Gastroesophageal sphincter (tissue), 3 donors: ENCODE results near the gene COL6A1.

Experiments used
- POLR2AphosphoS5 ChIP-seq: sonication (generic); formaldehyde crosslinking; IDR thresholded peaks from one replicate; pipeline ENCODE4 v1.6.1; 2017; ENCODE audit warnings: antibody characterized with exemption
- TF ChIP-seq, protein P1 (sequence below), 4 experiments: fragments of 200-600 bp in 2 of 4; fragments of 450-650 bp in 2 of 4; sonication (generic) in 1 of 4; IDR thresholded peaks; one replicate each; pipeline ENCODE4 v1.5.1; 2017 to 2019; ENCODE audit warnings: antibody characterized with exemption in 4 of 4, mild to moderate bottlenecking in 2 of 4, moderate library complexity in 2 of 4

DNA sequence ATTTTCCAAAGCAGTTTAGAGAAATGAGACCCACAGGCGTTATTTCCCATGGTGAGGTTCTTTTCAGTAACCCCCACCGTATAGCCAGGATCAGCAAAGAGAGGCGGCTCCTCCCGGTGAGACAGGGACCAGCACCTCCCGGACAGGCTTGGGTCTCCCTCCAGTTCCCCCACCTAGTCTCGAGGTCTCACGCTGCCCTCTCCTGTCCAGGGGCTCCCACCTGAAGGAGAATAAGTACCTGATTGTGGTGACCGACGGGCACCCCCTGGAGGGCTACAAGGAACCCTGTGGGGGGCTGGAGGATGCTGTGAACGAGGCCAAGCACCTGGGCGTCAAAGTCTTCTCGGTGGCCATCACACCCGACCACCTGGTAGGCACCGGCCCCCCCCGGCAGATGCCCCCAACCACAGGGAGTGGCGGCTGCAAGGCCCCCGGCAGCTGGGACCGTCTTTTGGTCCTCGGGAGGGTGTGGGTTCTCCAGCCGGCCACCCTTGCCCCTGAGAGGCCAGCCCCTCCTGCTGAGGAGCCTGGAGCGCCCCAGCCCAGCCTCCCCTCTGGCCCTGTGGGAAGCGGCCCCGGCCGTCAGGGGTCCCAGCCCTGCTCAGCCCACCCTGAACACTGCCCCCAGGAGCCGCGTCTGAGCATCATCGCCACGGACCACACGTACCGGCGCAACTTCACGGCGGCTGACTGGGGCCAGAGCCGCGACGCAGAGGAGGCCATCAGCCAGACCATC, 4.9 kb downstream of the COL6A1 start:
- TF ChIP-seq POLR2AphosphoS5: no peak
- TF ChIP-seq, protein P1, sequence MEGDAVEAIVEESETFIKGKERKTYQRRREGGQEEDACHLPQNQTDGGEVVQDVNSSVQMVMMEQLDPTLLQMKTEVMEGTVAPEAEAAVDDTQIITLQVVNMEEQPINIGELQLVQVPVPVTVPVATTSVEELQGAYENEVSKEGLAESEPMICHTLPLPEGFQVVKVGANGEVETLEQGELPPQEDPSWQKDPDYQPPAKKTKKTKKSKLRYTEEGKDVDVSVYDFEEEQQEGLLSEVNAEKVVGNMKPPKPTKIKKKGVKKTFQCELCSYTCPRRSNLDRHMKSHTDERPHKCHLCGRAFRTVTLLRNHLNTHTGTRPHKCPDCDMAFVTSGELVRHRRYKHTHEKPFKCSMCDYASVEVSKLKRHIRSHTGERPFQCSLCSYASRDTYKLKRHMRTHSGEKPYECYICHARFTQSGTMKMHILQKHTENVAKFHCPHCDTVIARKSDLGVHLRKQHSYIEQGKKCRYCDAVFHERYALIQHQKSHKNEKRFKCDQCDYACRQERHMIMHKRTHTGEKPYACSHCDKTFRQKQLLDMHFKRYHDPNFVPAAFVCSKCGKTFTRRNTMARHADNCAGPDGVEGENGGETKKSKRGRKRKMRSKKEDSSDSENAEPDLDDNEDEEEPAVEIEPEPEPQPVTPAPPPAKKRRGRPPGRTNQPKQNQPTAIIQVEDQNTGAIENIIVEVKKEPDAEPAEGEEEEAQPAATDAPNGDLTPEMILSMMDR (IDR thresholded peaks at IDR 0.05): no peak
